Neural progenitor cell (in vitro differentiated cells): ENCODE measurements around the gene PRCD. TPM values are rescaled to one million over a fixed set of nuclear protein-coding genes. Genes with fewer than 3 reads are reported as not detected.
A peak's percentile ranks its signal among the peaks of the same experiment; 100 is the strongest.

ENCODE experiments used
- DNase-seq: peaks from one replicate; pipeline ENCODE4 v3.0.0-alpha.2; 2016; ENCODE audit warnings: low spot score
- H2AFZ ChIP-seq: fragments of 200-600 bp; sonication (generic); replicated peaks from 2 replicates; pipeline ENCODE4 v1.6.1; 2016; ENCODE audit warnings: antibody characterized with exemption
- H3F3A ChIP-seq: fragments of 200-600 bp; sonication (generic); 2 replicates; pipeline ENCODE4 v1.6.1; 2016; ENCODE audit warnings: antibody characterized with exemption, low read depth
- H3K27ac ChIP-seq: fragments of 200-600 bp; sonication (generic); 2 replicates; pipeline ENCODE4 v1.5.1; 2016; ENCODE audit warnings: mild to moderate bottlenecking
- H3K27me3 ChIP-seq: fragments of 200-600 bp; sonication (generic); 2 replicates; pipeline ENCODE4 v1.6.1; 2016; ENCODE audit warnings: mild to moderate bottlenecking, moderate library complexity
- H3K36me3 ChIP-seq: fragments of 200-600 bp; sonication (generic); 2 replicates; pipeline ENCODE4 v1.5.1; 2016
- H3K4me1 ChIP-seq: fragments of 200-600 bp; sonication (generic); 2 replicates; pipeline ENCODE4 v1.6.1; 2016; ENCODE audit warnings: mixed run types
- H3K4me2 ChIP-seq: fragments of 200-600 bp; sonication (generic); 2 replicates; pipeline ENCODE4 v1.6.1; 2016
- H3K4me3 ChIP-seq: fragments of 200-600 bp; sonication (generic); 2 replicates; pipeline ENCODE4 v1.5.1; 2016
- H3K79me2 ChIP-seq: fragments of 200-600 bp; sonication (generic); 2 replicates; pipeline ENCODE4 v1.6.1; 2016; ENCODE audit warnings: low read depth
- H3K9ac ChIP-seq: fragments of 200-600 bp; sonication (generic); 2 replicates; pipeline ENCODE4 v1.6.1; 2016
- H3K9me3 ChIP-seq: fragments of 200-600 bp; sonication (generic); 2 replicates; pipeline ENCODE4 v1.5.1; 2016; ENCODE audit warnings: low read depth
- H4K20me1 ChIP-seq: fragments of 200-600 bp; sonication (generic); 2 replicates; pipeline ENCODE4 v1.6.1; 2016; ENCODE audit warnings: low read depth
- H3K27ac Mint-ChIP-seq: 3 replicates; pipeline ENCODE4 v1.8.0; 2021; ENCODE audit warnings: mixed read lengths
- H3K27me3 Mint-ChIP-seq: 2 replicates; pipeline ENCODE4 v1.8.0; 2022; ENCODE audit warnings: low read depth, mild to moderate bottlenecking, inconsistent platforms, moderate library complexity, mixed read lengths; ENCODE audit not compliant: insufficient read depth
- H3K36me3 Mint-ChIP-seq: 3 replicates; pipeline ENCODE4 v1.8.0; 2021; ENCODE audit warnings: mixed read lengths
- H3K4me1 Mint-ChIP-seq: 3 replicates; pipeline ENCODE4 v1.8.0; 2021; ENCODE audit warnings: mixed read lengths
- H3K4me3 Mint-ChIP-seq: 3 replicates; pipeline ENCODE4 v1.8.0; 2021; ENCODE audit warnings: mild to moderate bottlenecking, moderate library complexity, mixed read lengths
- H3K9me3 Mint-ChIP-seq: 3 replicates; pipeline ENCODE4 v1.8.0; 2020; ENCODE audit warnings: mixed read lengths
- EZH2 ChIP-seq: fragments of 200-600 bp; sonication (generic); IDR thresholded peaks from 2 replicates; pipeline ENCODE4 v1.6.1; 2017; ENCODE audit warnings: antibody characterized with exemption, mild to moderate bottlenecking, moderate library complexity
- EZH2phosphoT487 ChIP-seq: fragments of 200-600 bp; sonication (generic); IDR thresholded peaks from 2 replicates; pipeline ENCODE4 v1.6.1; 2017; ENCODE audit warnings: antibody characterized with exemption
- total RNA-seq: library from RNA; depleted of rRNA; stranded (reverse); fragments of >200 nt; gene quantifications from 2 replicates; pipeline ENCODE4 v1.2.3, GENCODE V29; 2015; ENCODE audit warnings: low replicate concordance
- TF ChIP-seq, protein P1 (sequence below): fragments of 200-600 bp; sonication (generic); IDR thresholded peaks from 2 replicates; pipeline ENCODE4 v1.5.1; 2017; ENCODE audit warnings: antibody characterized with exemption, mild to moderate bottlenecking

The PRCD gene
- total RNA-seq, 1 donor from 2014 or later = not detected

DNA sequence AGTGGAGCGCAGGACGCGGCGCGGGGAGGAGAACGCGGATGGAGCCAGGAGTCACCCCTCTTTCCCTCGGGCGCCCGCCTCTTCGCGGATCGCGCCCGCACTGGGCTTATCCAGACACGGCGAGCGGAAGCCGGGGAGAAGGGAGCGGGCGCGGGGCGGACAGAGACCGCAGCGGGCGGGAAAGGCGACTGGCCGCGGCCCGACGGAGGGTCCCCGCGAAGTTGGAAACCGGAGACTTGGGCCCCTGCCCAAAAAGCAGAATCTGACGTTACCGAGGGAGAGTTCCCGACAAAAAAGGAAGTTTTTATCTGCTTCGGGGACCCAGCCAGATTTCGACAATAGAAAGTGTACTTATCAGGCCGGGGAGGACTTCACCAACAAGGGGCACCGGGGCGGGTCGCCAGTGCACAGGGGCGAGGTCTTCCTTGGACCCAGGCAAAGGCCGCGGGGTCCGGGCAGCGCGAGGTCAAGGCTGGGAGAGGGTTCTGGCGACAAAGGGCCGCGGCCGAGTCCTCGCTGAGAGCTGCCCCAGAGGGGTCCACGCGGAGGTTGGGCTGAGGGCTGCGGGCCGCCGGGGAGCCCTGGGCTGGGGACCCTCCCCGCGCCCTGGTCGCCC lies 45.3 kb downstream of the PRCD start:
- Mint-ChIP-seq H3K4me3 (peak overlapping the region; percentile 73), H3K27me3 (peaks cover 62% of the 10 kb centered on the region), H3K27ac (no peak overlapping the region), H3K36me3 (no peaks in the 10 kb centered on the region), H3K9me3 (peaks cover 11% of the 10 kb centered on the region), H3K4me1 (peaks cover 21% of the 10 kb centered on the region)
- H3K4me2 ChIP-seq = peak overlapping the region; percentile 90
- H3K27me3 ChIP-seq = peaks cover 95% of the 10 kb centered on the region
- H3K4me1 ChIP-seq = peaks cover 31% of the 10 kb centered on the region
- no peaks in the 10 kb centered on the region for H3K36me3 ChIP-seq
- H3F3A ChIP-seq = peaks cover 21% of the 10 kb centered on the region
- H3K9me3 ChIP-seq = no peaks in the 10 kb centered on the region
- DNase-seq = peak; percentile 70
- no peaks in the 10 kb centered on the region for H3K79me2 ChIP-seq
- H3K27ac ChIP-seq = no peak overlapping the region
- no peak overlapping the region for H3K9ac ChIP-seq
- H2AFZ ChIP-seq = peak overlapping the region; percentile 71
- H4K20me1 ChIP-seq = peaks cover 31% of the 10 kb centered on the region
- H3K4me3 ChIP-seq = peak overlapping the region; percentile 44
- TF ChIP-seq EZH2phosphoT487 (peak; percentile 98), EZH2 (peak; percentile 99)
- TF ChIP-seq, protein P1, sequence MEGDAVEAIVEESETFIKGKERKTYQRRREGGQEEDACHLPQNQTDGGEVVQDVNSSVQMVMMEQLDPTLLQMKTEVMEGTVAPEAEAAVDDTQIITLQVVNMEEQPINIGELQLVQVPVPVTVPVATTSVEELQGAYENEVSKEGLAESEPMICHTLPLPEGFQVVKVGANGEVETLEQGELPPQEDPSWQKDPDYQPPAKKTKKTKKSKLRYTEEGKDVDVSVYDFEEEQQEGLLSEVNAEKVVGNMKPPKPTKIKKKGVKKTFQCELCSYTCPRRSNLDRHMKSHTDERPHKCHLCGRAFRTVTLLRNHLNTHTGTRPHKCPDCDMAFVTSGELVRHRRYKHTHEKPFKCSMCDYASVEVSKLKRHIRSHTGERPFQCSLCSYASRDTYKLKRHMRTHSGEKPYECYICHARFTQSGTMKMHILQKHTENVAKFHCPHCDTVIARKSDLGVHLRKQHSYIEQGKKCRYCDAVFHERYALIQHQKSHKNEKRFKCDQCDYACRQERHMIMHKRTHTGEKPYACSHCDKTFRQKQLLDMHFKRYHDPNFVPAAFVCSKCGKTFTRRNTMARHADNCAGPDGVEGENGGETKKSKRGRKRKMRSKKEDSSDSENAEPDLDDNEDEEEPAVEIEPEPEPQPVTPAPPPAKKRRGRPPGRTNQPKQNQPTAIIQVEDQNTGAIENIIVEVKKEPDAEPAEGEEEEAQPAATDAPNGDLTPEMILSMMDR = no peak

DNA sequence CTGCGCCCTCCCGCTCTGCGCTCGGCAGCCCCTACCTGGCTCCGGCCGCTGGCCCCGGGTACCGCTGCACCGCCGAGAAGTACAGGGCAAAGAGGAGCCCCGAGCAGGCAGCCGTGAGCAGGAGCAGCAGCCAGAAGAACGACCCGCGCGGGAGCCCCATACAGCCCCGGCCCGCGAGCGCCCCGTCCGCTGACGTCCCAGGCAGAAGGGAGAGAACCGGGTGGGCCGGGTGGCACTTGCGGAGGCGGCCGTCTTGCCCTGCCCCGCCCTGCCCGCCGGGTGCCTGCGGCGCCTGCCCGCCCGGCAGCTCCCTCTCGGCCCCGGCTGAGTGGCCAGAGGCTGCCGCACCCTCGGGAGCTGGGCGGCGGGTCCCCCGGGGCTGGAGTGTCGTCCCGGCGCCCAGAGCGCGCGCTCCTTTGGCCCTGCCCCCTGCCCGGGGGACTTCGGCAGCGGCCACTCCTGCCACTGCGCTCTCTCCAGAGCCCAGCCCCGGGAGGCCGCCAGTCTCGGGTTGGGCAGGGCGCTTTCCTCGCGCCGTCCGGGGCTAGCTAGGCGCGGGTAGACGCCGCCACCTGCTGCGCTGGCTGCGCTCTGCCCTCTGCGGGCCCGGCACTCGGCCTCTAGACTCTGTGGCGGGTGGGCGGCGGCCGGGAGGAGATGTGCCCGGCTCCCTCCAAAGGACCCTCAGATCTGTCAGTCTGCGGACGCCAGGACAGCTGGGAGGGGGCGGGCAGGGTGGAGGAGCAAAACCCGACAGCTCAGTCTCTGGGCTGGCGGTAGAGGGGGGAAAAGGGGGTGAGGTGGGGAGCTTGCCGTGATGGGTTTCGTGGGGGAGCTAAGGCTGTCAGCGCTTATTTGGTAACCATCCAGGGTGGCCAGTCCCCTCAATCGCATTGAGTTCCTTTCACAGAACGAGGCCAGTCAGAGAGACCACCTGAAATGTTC lies 46.1 kb downstream of the PRCD start, which contains the start of gene ST6GALNAC2:
TSS of gene ST6GALNAC2 (minus strand) at position 212 of the 945 bp plus-strand sequence. CDS start at position 160, 52 bp downstream.
- Histone ChIP-seq H3K4me1 (peaks cover 26% of the 10 kb centered on the region), H2AFZ (peak within 1 kb of the TSS; percentile 71), H3K27me3 (peaks cover 90% of the 10 kb centered on the region), H3K36me3 (no peaks in the 10 kb centered on the region), H4K20me1 (peaks cover 31% of the 10 kb centered on the region), H3K9me3 (no peaks in the 10 kb centered on the region), H3K4me2 (peak within 1 kb of the TSS; percentile 90), H3K79me2 (no peaks in the 10 kb centered on the region), H3F3A (peaks cover 21% of the 10 kb centered on the region), H3K4me3 (peak within 1 kb of the TSS; percentile 44), H3K9ac (no peak within 1 kb of the TSS), H3K27ac (no peak within 1 kb of the TSS)
- peak within 1 kb of the TSS; percentile 73 for H3K4me3 Mint-ChIP-seq
- peaks cover 11% of the 10 kb centered on the region for H3K9me3 Mint-ChIP-seq
- TF ChIP-seq EZH2phosphoT487 (peak; percentile 91), EZH2 (peak; percentile 94)
- TF ChIP-seq, protein P1 = no peak
- H3K36me3 Mint-ChIP-seq = no peaks in the 10 kb centered on the region
- peaks cover 18% of the 10 kb centered on the region for H3K4me1 Mint-ChIP-seq
- DNase-seq = peak; percentile 70
- peaks cover 59% of the 10 kb centered on the region for H3K27me3 Mint-ChIP-seq
- H3K27ac Mint-ChIP-seq = no peak within 1 kb of the TSS

DNA sequence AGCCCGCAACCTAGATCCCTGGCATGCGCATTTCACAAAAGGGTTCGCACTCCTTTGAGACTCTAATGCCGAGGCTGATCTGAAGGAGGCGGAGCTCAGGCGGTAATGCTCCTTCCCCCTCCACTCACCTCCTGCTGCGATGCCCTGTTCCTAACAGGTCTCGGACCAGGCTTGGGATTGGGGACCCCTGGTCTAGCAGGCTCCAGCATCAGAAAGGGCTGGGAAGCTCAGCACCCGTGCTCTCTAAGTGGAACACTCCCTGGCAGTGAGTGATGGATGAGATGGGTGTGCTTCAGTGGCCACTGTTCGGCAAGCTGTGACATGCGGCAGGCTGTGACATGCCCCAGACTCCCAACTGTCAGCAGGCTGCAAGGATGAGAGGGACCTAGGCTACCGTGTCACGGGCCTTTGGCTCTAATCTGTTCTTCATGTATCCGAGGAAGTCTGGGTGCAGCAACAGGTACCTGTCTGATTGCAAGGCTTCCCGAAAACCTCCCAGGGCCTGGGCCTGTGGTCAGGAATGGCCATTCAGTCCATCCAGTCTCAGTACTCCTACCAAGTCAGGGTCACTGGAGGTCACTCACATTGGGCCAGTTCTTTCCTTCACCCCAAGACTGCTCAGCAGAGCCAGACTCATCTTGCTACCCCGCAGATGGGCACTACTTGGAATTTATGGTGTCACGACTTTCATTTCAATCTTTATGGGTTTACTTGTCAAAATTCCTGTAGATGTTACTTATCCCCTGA lies 47.1 kb downstream of the PRCD start:
- Mint-ChIP-seq H3K4me3 (peak overlapping the region; percentile 66), H3K9me3 (peaks cover 11% of the 10 kb centered on the region), H3K36me3 (no peaks in the 10 kb centered on the region), H3K27ac (no peak overlapping the region), H3K27me3 (peaks cover 59% of the 10 kb centered on the region), H3K4me1 (peaks cover 15% of the 10 kb centered on the region)
- H3K9ac ChIP-seq = no peak overlapping the region
- H3K4me2 ChIP-seq = peak overlapping the region; percentile 90
- no peaks in the 10 kb centered on the region for H3K36me3 ChIP-seq
- H3K27ac ChIP-seq = no peak overlapping the region
- no peaks in the 10 kb centered on the region for H3K79me2 ChIP-seq
- TF ChIP-seq EZH2phosphoT487 (no peak), EZH2 (no peak)
- TF ChIP-seq, protein P1 = no peak
- peaks cover 25% of the 10 kb centered on the region for H4K20me1 ChIP-seq
- no peak overlapping the region for H2AFZ ChIP-seq
- no peaks in the 10 kb centered on the region for H3K9me3 ChIP-seq
- peak; percentile 67 for DNase-seq
- H3K27me3 ChIP-seq = peaks cover 80% of the 10 kb centered on the region
- H3F3A ChIP-seq = peaks cover 21% of the 10 kb centered on the region
- peaks cover 18% of the 10 kb centered on the region for H3K4me1 ChIP-seq
- H3K4me3 ChIP-seq = no peak overlapping the region
